Ishikawa (cell line): ENCODE measurements around the gene SYNM.

Experiments
- CEBPB ChIP-seq: IDR thresholded peaks from 2 replicates; pipeline ENCODE4 v1.6.1; 2012
- CREB1 ChIP-seq: IDR thresholded peaks from 2 replicates; pipeline ENCODE4 v1.6.1; 2012; ENCODE audit warnings: low read depth
- EGR1 ChIP-seq: IDR thresholded peaks from 2 replicates; pipeline ENCODE4 v1.6.1; 2012
- EP300 ChIP-seq: IDR thresholded peaks from 2 replicates; pipeline ENCODE4 v1.6.1; 2012; ENCODE audit warnings: borderline replicate concordance
- FOXM1 ChIP-seq: IDR thresholded peaks from 2 replicates; pipeline ENCODE4 v1.6.1; 2012; ENCODE audit warnings: low read depth, borderline replicate concordance
- MAX ChIP-seq: IDR thresholded peaks from 2 replicates; pipeline ENCODE4 v1.6.1; 2012
- NFIC ChIP-seq: IDR thresholded peaks from 2 replicates; pipeline ENCODE4 v1.6.1; 2012
- RAD21 ChIP-seq: IDR thresholded peaks from 2 replicates; pipeline ENCODE4 v1.6.1; 2012; ENCODE audit warnings: low read depth
- REST ChIP-seq: IDR thresholded peaks from 2 replicates; pipeline ENCODE4 v1.6.1; 2012; ENCODE audit warnings: low read depth, mild to moderate bottlenecking
- TAF1 ChIP-seq: IDR thresholded peaks from 2 replicates; pipeline ENCODE4 v1.6.1; 2012; ENCODE audit warnings: low read depth, mild to moderate bottlenecking
- TCF12 ChIP-seq: IDR thresholded peaks from 2 replicates; pipeline ENCODE4 v1.6.1; 2012; ENCODE audit warnings: low read depth
- TEAD4 ChIP-seq: IDR thresholded peaks from 2 replicates; pipeline ENCODE4 v1.6.1; 2012
- YY1 ChIP-seq: IDR thresholded peaks from 2 replicates; pipeline ENCODE4 v1.6.1; 2012; ENCODE audit warnings: low read depth
- ZBTB7A ChIP-seq: IDR thresholded peaks from 2 replicates; pipeline ENCODE4 v1.6.1; 2012; ENCODE audit warnings: low read depth
- TF ChIP-seq, protein P1 (sequence below): IDR thresholded peaks from 2 replicates; pipeline ENCODE4 v1.6.1; 2012

The SYNM gene

DNA sequence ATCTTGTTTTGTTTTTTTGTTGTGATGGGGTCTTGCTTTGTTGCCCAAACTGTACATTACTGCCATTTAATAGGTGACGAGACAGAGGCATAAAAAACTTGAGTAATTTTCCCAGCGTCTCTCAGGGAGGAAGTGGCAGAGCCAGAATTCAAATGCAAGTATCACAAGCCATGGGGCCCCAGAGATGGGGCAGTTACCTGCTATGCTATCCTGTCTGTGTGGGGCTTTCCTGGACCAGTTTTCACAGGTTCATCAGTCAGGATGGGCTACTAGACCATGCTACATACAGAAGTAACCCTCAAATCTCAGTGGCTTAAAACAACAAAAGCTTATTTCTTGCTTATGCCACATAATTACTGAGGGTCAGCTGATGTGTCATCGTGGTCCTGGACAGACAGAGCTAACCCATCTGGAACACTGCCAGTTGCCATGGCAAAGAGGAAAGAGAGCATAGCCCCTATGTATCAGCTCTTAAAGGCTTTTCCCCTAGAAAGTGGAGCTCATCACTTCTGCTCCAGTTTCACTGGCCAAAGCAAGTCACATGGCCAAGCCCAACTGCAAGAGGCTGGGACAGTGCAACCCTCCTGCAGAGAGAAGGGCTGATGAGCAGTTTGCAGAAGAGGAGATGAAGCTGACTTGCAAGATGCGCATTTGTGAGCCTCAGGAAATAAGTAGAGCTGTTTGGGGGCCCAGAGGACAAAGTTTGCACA is 31.7 kb upstream of the SYNM start:
- TF ChIP-seq REST: no peak
- TF ChIP-seq, protein P1, sequence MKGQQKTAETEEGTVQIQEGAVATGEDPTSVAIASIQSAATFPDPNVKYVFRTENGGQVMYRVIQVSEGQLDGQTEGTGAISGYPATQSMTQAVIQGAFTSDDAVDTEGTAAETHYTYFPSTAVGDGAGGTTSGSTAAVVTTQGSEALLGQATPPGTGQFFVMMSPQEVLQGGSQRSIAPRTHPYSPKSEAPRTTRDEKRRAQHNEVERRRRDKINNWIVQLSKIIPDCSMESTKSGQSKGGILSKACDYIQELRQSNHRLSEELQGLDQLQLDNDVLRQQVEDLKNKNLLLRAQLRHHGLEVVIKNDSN: peak; percentile 58
- no peak for TF ChIP-seq TCF12
- no peak for TF ChIP-seq EGR1
- TF ChIP-seq TAF1: no peak
- TF ChIP-seq EP300: no peak
- no peak for TF ChIP-seq YY1

- TF ChIP-seq CEBPB: no peak
- no peak for TF ChIP-seq TAF1
- TF ChIP-seq FOXM1: no peak
- no peak for TF ChIP-seq EGR1
- TF ChIP-seq, protein P1: no peak
- TF ChIP-seq EP300: no peak
- TF ChIP-seq YY1: no peak
- no peak for TF ChIP-seq TCF12
- no peak for TF ChIP-seq CREB1
- TF ChIP-seq REST: no peak
- no peak for TF ChIP-seq MAX
- no peak for TF ChIP-seq ZBTB7A
- no peak for TF ChIP-seq TEAD4
- no peak for TF ChIP-seq NFIC
- no peak for TF ChIP-seq RAD21
These were observed 30.4 kb upstream of the SYNM start for GRCh38 chr15:99074446-99074845.

GRCh38 chr15:99076109-99076508 is 28.8 kb upstream of the SYNM start:
- TF ChIP-seq RAD21 (no peak), EGR1 (no peak), CREB1 (no peak), TEAD4 (no peak)

GRCh38 chr15:99076555-99077308 is 28.1 kb upstream of the SYNM start:
- TF ChIP-seq RAD21: peak; percentile 95
- TF ChIP-seq REST: no peak

- no peak for TF ChIP-seq REST
- TF ChIP-seq MAX: no peak
- no peak for TF ChIP-seq EGR1
- TF ChIP-seq, protein P1: no peak
- no peak for TF ChIP-seq EP300
- TF ChIP-seq RAD21: no peak
These were observed 22.1 kb upstream of the SYNM start for GRCh38 chr15:99082798-99083197.
